Small intestine (tissue), 7 donors: ENCODE data around the gene MAMDC4. TPM values are rescaled to one million over a fixed set of nuclear protein-coding genes. Genes with fewer than 3 reads are reported as not detected.
A peak's percentile ranks its signal among the peaks of the same experiment; 100 is the strongest.

ENCODE experiments used
- DNase-seq, 2 donors: peaks; one replicate each; pipeline versions ENCODE4 v3.0.0 to v3.0.0-alpha.2; 2013
- FAIRE-seq: peaks from 2 replicates; lab custom pipeline; 2012; peaks lifted over from hg19 to GRCh38; lab: Jason Lieb, UNC
- H3K27ac ChIP-seq, 3 donors: one replicate each; pipeline ENCODE4 v1.5.1; 2013; ENCODE audit warnings: low read length in 2 of 3, mild to moderate bottlenecking in 2 of 3, control low read depth in 1 of 3, inconsistent platforms in 1 of 3, low read depth in 1 of 3, moderate library complexity in 1 of 3
- H3K27me3 ChIP-seq, 3 donors: one replicate each; pipeline ENCODE4 v1.6.1; 2013; ENCODE audit warnings: low read length in 3 of 3, inconsistent platforms in 1 of 3; ENCODE audit not compliant: control insufficient read depth in 3 of 3, insufficient read depth in 3 of 3
- H3K36me3 ChIP-seq, 3 donors: one replicate each; pipeline ENCODE4 v1.6.1; 2013; ENCODE audit warnings: low read length in 3 of 3, inconsistent platforms in 1 of 3, low read depth in 1 of 3, mild to moderate bottlenecking in 1 of 3, moderate library complexity in 1 of 3; ENCODE audit not compliant: control insufficient read depth in 3 of 3, insufficient read depth in 2 of 3
- H3K4me1 ChIP-seq, 3 donors: one replicate each; pipeline ENCODE4 v1.6.1; 2013; ENCODE audit warnings: low read length in 2 of 3, inconsistent platforms in 1 of 3, low read depth in 1 of 3, mild to moderate bottlenecking in 1 of 3, moderate library complexity in 1 of 3; ENCODE audit not compliant: control insufficient read depth in 3 of 3, insufficient read depth in 2 of 3
- H3K4me3 ChIP-seq, 3 donors: one replicate each; pipeline ENCODE4 v1.5.1; 2013; ENCODE audit warnings: low read length in 3 of 3, control low read depth in 1 of 3, inconsistent platforms in 1 of 3, low read depth in 1 of 3, mild to moderate bottlenecking in 1 of 3, moderate library complexity in 1 of 3
- H3K9me3 ChIP-seq, 2 donors: one replicate each; pipeline ENCODE4 v1.6.1; 2013; ENCODE audit warnings: low read depth in 1 of 2, low read length in 1 of 2; ENCODE audit not compliant: control insufficient read depth in 2 of 2, insufficient read depth in 1 of 2
- WGBS, 3 donors: extraction: QIAGEN DNeasy Blood & Tissue Kit; methylation state at CpG; one replicate each; pipeline ENCODE4 v1.1.7; 2013; 5-methylcytosine and 5-hydroxymethylcytosine counted together
- polyA plus RNA-seq, 4 donors: library from polyadenylated mRNA; stranded (reverse) in 3 of 4; unstranded in 1 of 4; fragments of 200-250 nt in 3 of 4; fragments of 120-200 nt in 1 of 4; gene quantifications; one replicate each; pipeline versions ENCODE4 v1.2.1 to v1.2.3, GENCODE V29; 2013
- donor health status: healthy with polysubstance abuse.
- donor health status: control.
- donor health status: control.
- donor health status: Bipolar disorder and iron deficiency.
- donor health status: healthy.

Gene MAMDC4
- polyA plus RNA-seq, 4 donors: 4.6 to 1,156 (median 8.9) TPM

DNA sequence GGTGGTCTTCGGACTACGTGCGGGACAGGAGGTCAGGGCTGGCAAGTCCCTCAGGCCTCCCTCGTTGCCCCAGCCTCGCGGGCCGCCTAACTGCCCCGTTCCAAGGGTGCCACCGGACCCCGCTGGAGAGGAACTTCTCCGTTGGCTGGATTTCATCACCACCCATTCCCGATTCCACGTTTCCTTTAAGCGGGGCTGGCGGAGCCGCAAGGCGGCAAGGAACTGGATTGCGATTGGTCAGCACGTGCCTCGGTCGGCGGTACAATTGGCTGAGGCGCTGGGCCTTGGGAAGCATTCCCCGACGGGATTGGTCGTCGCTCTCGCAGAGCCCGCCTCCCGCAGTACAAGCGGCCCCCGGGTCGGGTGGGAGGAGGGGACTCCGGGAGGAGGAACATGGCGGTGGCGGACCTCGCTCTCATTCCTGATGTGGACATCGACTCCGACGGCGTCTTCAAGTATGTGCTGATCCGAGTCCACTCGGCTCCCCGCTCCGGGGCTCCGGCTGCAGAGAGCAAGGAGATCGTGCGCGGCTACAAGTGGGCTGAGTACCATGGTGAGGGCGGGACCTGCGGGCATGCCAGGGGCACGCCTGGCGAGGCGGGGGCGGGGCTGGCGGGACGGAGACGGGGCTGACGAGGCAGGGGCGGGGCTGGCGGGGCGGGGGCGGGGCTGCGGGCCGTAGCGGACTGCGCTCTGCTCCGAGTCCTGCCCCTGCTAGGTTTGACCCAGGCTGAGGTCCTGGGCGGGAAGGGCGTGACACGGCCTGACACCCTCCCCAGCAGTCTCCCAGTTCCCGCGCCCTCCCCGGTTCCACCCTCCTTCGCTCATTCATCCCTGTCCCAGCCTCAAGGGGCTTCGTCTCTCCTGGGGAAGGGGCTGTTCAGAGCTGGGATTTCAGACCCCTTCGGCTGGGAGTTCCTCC is 2.8 kb upstream of the MAMDC4 start, which contains the start of gene PHPT1:
TSS of gene PHPT1 (plus strand) at position 372 of the 922 bp plus-strand sequence. CDS start at position 394, 22 bp downstream.
- 1% methylated on average over 61 to 77 of the region's 77 CpGs for WGBS, 3 donors
- H3K4me3 ChIP-seq: peak within 1 kb of the TSS; percentile 80 to 99 (median 85)
- peak within 1 kb of the TSS; percentile 92 to 100 (median 92) for H3K27ac ChIP-seq
- peaks cover 0 to 10% of the 10 kb centered on the region in 2 donors for H3K9me3 ChIP-seq
- FAIRE-seq: peak; percentile 30
- H3K4me1 ChIP-seq: peaks cover 0 to 52% (median 2%) of the 10 kb centered on the region in 3 donors
- H3K27me3 ChIP-seq: peaks cover 3 to 22% (median 9%) of the 10 kb centered on the region in 3 donors
- peak; percentile 99 to 100 for DNase-seq
- peaks cover 0 to 53% (median 0%) of the 10 kb centered on the region in 3 donors for H3K36me3 ChIP-seq

DNA sequence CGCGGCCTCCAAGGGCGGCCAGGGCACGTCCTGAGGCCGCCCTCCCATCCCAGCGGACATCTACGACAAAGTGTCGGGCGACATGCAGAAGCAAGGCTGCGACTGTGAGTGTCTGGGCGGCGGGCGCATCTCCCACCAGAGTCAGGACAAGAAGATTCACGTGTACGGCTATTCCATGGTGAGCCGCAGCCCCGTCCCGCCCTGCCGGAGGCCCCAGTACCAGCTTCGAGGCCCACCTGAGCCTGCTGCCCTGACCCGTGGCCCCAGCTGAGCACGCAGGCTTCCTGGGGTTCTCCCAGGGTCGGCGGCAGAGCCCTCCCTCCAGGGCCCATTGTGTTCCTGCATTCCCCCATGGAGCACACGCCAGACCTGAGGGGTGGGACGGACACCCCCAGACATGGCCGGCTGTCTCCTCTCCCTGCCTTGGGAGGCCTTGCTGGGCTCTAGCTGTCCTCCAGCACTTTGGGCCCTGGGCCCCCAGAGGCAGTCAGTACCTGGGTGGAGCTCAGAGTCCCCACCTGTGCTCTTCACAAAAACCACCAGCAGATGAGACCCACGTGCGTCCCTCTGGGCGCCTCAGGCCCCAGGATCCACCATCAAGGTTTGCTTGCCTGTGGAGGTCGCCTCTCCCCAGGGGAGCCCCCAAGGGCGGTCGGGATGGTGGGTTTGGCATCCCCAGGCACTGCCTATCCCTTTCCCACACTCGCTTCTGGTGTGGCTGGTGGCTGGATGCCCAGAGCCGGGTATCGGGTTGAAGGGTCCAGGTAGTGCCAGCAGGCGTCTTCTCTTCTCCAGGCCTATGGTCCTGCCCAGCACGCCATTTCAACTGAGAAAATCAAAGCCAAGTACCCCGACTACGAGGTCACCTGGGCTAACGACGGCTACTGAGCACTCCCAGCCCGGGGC is 1.9 kb upstream of the MAMDC4 start:
- Histone ChIP-seq H3K9me3 (peaks cover 0 to 7% of the 10 kb centered on the region in 2 donors), H3K4me3 (peak overlapping the region; percentile 37 to 99 (median 85)), H3K36me3 (peaks cover 0 to 61% (median 0%) of the 10 kb centered on the region in 3 donors), H3K27me3 (peaks cover 0 to 19% (median 9%) of the 10 kb centered on the region in 3 donors), H3K4me1 (peaks cover 0 to 59% (median 2%) of the 10 kb centered on the region in 3 donors), H3K27ac (peak overlapping the region; percentile 55 to 90 (median 65))
- no peak for FAIRE-seq
- no peak for DNase-seq
- WGBS, 3 donors: 48 to 53% (median 50%) methylated on average over 43 of the region's 43 CpGs

- peaks cover 0 to 4% of the 10 kb centered on the region in 2 donors for H3K9me3 ChIP-seq
- peaks cover 0 to 68% (median 0%) of the 10 kb centered on the region in 3 donors for H3K36me3 ChIP-seq
- DNase-seq (peak in 1 of 2 donors; percentile 78), FAIRE-seq (no peak)
- WGBS, 3 donors: 72 to 80% (median 78%) methylated on average over 23 of the region's 23 CpGs
- peaks cover 0 to 12% (median 6%) of the 10 kb centered on the region in 3 donors for H3K27me3 ChIP-seq
- H3K27ac ChIP-seq: peak overlapping the region in 1 of 3 donors; percentile 90
- peak overlapping the region in 1 of 3 donors; percentile 99 for H3K4me3 ChIP-seq
- H3K4me1 ChIP-seq: peaks cover 0 to 65% (median 2%) of the 10 kb centered on the region in 3 donors
These were observed 1.0 kb upstream of the MAMDC4 start for GRCh38 chr9:136850866-136851775.

DNA sequence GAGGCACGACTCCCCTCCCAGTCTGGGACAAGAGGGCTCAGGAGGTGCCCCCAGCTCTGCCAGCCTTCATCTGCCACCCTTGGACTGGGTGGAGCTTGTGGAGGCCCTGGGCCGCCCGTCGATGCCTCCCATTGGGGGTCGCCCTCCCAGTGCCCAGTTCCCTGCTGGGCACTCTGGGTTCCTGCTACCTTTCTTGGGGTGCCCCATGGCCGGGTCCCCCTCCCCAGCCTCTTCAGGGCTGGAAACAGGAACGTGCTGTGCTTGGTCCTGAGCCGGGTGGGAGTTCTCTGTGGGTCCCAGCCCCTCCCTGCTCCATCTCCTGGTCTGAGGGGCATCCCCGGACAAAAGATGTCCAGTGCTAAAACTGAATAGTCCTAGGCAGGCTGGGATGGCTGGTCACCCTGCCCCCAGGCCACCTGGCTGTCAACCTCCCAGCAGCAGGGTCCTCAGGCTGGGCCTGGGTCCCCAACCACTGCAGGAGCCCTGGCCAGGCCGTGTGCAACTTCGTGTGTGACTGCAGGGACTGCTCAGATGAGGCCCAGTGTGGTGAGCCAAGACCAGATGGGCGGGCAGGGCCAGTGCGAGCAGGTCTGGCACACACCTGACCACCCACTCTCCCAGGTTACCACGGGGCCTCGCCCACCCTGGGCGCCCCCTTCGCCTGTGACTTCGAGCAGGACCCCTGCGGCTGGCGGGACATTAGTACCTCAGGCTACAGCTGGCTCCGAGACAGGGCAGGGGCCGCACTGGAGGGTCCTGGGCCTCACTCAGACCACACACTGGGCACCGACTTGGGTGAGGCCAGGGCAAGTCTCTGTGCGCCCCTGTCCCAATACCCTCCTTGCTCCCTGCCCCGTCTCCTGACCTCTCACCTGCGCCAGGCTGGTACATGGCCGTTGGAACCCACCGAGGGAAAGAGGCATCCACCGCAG is 784 bp downstream of the MAMDC4 start:
- peaks cover 0 to 86% (median 0%) of the 10 kb centered on the region in 3 donors for H3K36me3 ChIP-seq
- H3K9me3 ChIP-seq: no peaks in the 10 kb centered on the region
- WGBS, 3 donors: 68 to 80% (median 71%) methylated on average over 24 to 29 of the region's 29 CpGs
- peaks cover 0 to 74% (median 2%) of the 10 kb centered on the region in 3 donors for H3K4me1 ChIP-seq
- H3K4me3 ChIP-seq: peak overlapping the region in 1 of 3 donors; percentile 43
- FAIRE-seq (no peak), DNase-seq (peak in 1 of 2 donors; percentile 41)
- H3K27me3 ChIP-seq: peaks cover 0 to 2% (median 0%) of the 10 kb centered on the region in 3 donors
- H3K27ac ChIP-seq: peak overlapping the region in 1 of 3 donors; percentile 90

DNA sequence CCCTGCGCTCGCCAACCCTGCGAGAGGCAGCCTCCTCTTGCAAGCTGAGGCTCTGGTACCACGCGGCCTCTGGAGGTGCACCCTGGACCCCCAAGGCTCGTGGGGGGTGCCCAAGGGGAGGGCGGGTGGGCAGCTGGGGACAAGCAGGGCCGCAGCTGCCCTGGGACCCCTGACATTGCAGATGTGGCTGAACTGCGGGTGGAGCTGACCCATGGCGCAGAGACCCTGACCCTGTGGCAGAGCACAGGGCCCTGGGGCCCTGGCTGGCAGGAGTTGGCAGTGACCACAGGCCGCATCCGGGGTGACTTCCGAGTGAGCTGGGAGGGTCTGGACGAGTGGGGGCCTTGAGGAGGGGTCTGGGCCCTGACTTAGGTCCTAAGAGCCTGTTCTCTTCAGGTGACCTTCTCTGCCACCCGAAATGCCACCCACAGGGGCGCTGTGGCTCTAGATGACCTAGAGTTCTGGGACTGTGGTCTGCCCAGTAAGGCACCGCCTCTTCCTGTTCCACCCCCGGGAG is 1.5 kb downstream of the MAMDC4 start:
- Histone ChIP-seq H3K27me3 (no peaks in the 10 kb centered on the region), H3K4me3 (peak overlapping the region in 1 of 3 donors; percentile 43), H3K27ac (peak overlapping the region in 1 of 3 donors; percentile 90), H3K4me1 (peaks cover 0 to 80% (median 7%) of the 10 kb centered on the region in 3 donors), H3K36me3 (peaks cover 0 to 90% (median 0%) of the 10 kb centered on the region in 3 donors), H3K9me3 (no peaks in the 10 kb centered on the region)
- FAIRE-seq (no peak), DNase-seq (no peak)
- WGBS, 3 donors: 78 to 82% (median 82%) methylated on average over 18 of the region's 18 CpGs

DNA sequence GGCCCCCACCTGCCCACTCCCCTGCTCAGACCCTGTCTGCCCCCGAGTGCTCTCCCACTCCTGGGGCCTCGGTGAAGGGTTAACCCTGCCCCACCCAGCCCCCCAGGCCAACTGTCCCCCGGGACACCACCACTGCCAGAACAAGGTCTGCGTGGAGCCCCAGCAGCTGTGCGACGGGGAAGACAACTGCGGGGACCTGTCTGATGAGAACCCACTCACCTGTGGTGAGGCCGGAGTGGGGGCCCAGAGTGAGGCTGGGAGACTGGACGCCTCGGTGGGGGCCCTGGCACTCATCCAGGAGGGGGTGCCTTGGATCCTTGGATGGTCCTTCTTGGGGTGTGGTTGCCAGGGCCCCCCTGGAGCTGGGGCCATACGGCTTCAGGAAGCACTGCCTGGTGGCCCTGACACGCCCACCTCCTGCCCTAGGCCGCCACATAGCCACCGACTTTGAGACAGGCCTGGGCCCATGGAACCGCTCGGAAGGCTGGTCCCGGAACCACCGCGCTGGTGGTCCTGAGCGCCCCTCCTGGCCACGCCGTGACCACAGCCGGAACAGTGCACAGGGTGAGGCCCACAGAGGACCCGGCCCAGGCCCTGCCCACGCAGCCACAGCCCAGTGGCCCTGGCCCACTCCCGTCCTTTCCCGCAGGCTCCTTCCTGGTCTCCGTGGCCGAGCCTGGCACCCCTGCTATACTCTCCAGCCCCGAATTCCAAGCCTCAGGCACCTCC is 2.1 kb downstream of the MAMDC4 start:
- no peaks in the 10 kb centered on the region for H3K27me3 ChIP-seq
- peaks cover 0 to 97% (median 0%) of the 10 kb centered on the region in 3 donors for H3K36me3 ChIP-seq
- no peak for FAIRE-seq
- WGBS, 3 donors: 50 to 63% (median 60%) methylated on average over 26 to 30 of the region's 30 CpGs
- peak overlapping the region in 1 of 3 donors; percentile 43 for H3K4me3 ChIP-seq
- no peaks in the 10 kb centered on the region for H3K9me3 ChIP-seq
- H3K4me1 ChIP-seq: peaks cover 0 to 86% (median 8%) of the 10 kb centered on the region in 3 donors
- DNase-seq: peak in 1 of 2 donors; percentile 63
- H3K27ac ChIP-seq: peak overlapping the region in 1 of 3 donors; percentile 90
